ENCODE results near the gene KAZN. TPM values are rescaled to one million over a fixed set of nuclear protein-coding genes. Genes with fewer than 3 reads are reported as not detected.

Gene KAZN
- total and polyA plus RNA-seq, 9 donors, result 5.1 to 17.4 (median 14.3) TPM

DNA sequence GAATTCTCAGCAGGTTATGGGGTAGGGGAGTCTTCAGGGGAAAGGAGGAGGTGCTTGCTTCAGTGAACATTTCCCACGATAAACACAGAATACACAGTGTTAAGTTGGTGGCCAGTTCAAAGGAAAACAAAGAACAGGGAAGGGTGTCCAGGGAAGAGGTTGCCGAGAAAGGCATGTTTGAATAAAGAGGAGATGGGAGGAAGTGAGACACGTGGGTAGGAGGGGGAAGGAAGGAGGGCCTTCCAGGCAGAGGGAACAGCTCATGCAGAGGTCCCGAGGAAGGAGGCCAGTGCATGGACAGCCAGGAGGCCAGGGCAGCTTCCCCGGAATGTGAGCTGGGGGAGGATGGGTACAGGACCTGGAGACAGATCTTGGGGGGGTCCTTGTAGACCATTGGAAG lies 424.7 kb downstream of the KAZN start:
- Histone ChIP-seq H3K27me3 (ENCODE audit: control insufficient read depth, insufficient read depth, low read length) (no peaks in the 10 kb centered on the region), H3K4me1 (ENCODE audit: control insufficient read depth, insufficient read depth, low read length) (peaks cover 28% of the 10 kb centered on the region), H3K4me3 (ENCODE audit: low read length) (no peak overlapping the region), H3K36me3 (ENCODE audit: control insufficient read depth, insufficient read depth, low read length) (no peaks in the 10 kb centered on the region), H3K9me3 (replicated peaks; ENCODE audit: control insufficient read depth, low read depth, low read length) (no peaks in the 10 kb centered on the region), H3K27ac (ENCODE audit: low read length) (no peak overlapping the region)
- WGBS (ENCODE audit: insufficient coverage), result 55% methylated on average over 4 of the region's 5 CpGs
- DNase-seq, result no peak

DNA sequence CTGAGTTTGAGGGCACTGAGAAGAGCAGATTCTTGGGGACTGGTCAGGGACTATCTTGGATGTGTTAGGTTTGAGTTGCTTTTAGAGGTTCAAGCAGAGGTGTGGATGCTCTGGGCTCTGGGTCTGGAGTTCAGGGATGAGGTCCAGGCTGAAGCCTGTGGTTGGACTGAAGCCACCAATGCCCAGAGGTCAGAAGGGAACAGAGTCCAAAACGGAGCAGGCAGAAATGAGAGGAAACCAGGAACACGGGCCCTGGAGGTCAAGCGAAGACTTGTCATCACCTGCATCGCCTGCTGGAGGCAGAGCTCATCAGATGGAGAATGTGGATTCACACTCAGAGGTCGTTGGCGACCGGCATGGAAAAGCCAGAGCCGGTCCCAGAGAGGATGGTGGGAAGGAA lies 425.5 kb downstream of the KAZN start:
- H3K4me3 ChIP-seq (ENCODE audit: low read length), result no peak overlapping the region
- 70% methylated on average over 8 of the region's 8 CpGs for WGBS (ENCODE audit: insufficient coverage)
- H3K9me3 ChIP-seq (replicated peaks; ENCODE audit: control insufficient read depth, low read depth, low read length), result no peaks in the 10 kb centered on the region
- DNase-seq, result no peak
- H3K36me3 ChIP-seq (ENCODE audit: control insufficient read depth, insufficient read depth, low read length), result no peaks in the 10 kb centered on the region
- no peaks in the 10 kb centered on the region for H3K27me3 ChIP-seq (ENCODE audit: control insufficient read depth, insufficient read depth, low read length)
- no peak overlapping the region for H3K27ac ChIP-seq (ENCODE audit: low read length)
- peaks cover 33% of the 10 kb centered on the region for H3K4me1 ChIP-seq (ENCODE audit: control insufficient read depth, insufficient read depth, low read length)

DNA sequence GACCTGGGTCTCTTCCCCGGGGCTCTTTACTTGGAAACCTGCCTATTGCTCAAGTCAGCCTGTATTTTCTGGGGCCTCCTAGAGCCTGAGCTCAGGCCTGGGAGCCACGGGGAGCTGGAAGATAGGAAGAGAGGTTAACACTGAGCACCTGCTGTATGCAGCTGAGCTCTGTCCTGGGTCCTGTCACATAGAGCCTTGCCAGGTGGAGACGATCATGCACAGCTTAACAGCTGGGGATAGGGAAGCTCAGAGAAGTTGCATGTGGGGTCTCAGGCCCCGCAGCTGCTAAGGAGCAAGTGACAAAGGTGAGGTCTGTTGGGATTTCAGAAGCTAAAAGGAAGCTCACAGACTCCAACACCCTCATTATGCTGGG lies 427.6 kb downstream of the KAZN start:
- peak; percentile 46 for DNase-seq
- Histone ChIP-seq H3K4me3 (ENCODE audit: low read length) (no peak overlapping the region), H3K27ac (ENCODE audit: low read length) (no peak overlapping the region), H3K36me3 (ENCODE audit: control insufficient read depth, insufficient read depth, low read length) (peaks cover 5% of the 10 kb centered on the region), H3K4me1 (ENCODE audit: control insufficient read depth, insufficient read depth, low read length) (peaks cover 44% of the 10 kb centered on the region), H3K9me3 (replicated peaks; ENCODE audit: control insufficient read depth, low read depth, low read length) (no peaks in the 10 kb centered on the region), H3K27me3 (ENCODE audit: control insufficient read depth, insufficient read depth, low read length) (no peaks in the 10 kb centered on the region)
- 31% methylated on average over 4 of the region's 4 CpGs for WGBS (ENCODE audit: insufficient coverage)

DNA sequence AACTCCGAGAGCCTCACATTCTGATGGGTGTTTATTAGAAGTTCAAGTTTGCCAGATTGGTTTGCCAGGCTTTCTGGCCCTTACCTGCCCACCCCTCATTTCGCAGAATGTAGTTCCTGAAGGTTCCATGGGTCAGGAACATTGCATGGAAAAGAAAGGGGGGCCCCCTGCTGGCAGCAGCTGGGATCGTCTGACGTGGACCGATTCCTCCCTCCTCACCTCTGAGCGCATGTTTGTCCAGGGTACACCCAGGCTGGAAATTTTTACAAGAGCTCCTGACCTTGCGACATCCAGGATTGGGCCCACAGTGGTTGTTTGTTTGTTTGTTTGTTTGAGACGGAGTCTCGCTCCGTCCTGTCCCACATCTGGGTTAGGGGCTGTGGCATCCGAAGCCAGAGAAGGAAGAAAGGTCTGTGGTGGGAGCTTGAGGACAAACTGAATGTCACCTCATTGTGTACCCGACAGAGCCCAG lies 429.1 kb downstream of the KAZN start:
- H3K9me3 ChIP-seq (replicated peaks; ENCODE audit: control insufficient read depth, low read depth, low read length), result no peaks in the 10 kb centered on the region
- H3K27ac ChIP-seq (ENCODE audit: low read length), result no peak overlapping the region
- peak; percentile 61 for DNase-seq
- H3K4me1 ChIP-seq (ENCODE audit: control insufficient read depth, insufficient read depth, low read length), result peaks cover 33% of the 10 kb centered on the region
- H3K36me3 ChIP-seq (ENCODE audit: control insufficient read depth, insufficient read depth, low read length), result peaks cover 5% of the 10 kb centered on the region
- 53% methylated on average over 3 of the region's 12 CpGs for WGBS (ENCODE audit: insufficient coverage)
- no peak overlapping the region for H3K4me3 ChIP-seq (ENCODE audit: low read length)
- no peaks in the 10 kb centered on the region for H3K27me3 ChIP-seq (ENCODE audit: control insufficient read depth, insufficient read depth, low read length)

DNA sequence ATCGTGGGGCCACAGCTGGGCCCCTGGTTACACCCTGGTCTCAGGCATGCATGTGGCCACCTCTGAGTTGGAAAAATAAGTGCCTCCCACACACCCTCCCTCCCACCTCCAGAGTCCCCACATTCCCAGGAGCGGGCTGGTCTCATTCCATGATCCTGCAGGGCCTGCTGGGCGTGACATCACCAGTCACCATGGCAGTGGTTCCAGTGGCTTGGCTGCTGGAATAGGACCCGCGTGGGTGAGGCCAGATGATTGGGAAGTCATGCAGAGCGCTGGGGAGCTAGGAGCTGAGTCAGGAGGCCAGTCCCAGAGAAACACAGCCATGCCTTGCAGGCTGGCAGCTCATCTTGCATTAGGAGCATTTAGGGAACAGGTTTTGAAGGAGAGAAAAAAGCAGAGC lies 429.6 kb downstream of the KAZN start:
- H3K36me3 ChIP-seq (ENCODE audit: control insufficient read depth, insufficient read depth, low read length), result peaks cover 5% of the 10 kb centered on the region
- DNase-seq, result peak; percentile 44
- peaks cover 33% of the 10 kb centered on the region for H3K4me1 ChIP-seq (ENCODE audit: control insufficient read depth, insufficient read depth, low read length)
- no peak overlapping the region for H3K27ac ChIP-seq (ENCODE audit: low read length)
- H3K4me3 ChIP-seq (ENCODE audit: low read length), result no peak overlapping the region
- 61% methylated on average over 6 of the region's 6 CpGs for WGBS (ENCODE audit: insufficient coverage)
- H3K9me3 ChIP-seq (replicated peaks; ENCODE audit: control insufficient read depth, low read depth, low read length), result no peaks in the 10 kb centered on the region
- no peaks in the 10 kb centered on the region for H3K27me3 ChIP-seq (ENCODE audit: control insufficient read depth, insufficient read depth, low read length)

DNA sequence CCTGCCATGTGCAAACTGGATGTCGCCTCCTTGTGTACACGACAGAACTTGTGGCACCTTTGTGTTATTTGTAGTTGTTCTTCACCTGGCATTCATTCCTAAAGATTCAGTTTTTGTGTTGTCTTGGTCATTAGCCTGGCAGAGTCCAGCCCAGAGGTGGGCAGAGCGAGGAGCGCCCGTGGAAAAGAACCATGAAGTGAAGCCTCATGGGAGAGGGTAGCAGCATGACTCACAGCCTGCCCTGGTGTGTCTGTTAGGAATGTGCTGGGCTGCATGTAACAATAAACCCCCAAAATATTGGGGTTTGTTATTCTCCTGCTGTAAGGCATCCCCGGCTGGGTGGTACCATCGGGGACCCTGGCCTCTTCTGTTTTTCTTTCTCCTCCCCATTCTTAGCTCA lies 430.1 kb downstream of the KAZN start:
- Histone ChIP-seq H3K9me3 (replicated peaks; ENCODE audit: control insufficient read depth, low read depth, low read length) (no peaks in the 10 kb centered on the region), H3K36me3 (ENCODE audit: control insufficient read depth, insufficient read depth, low read length) (peaks cover 5% of the 10 kb centered on the region), H3K27ac (ENCODE audit: low read length) (no peak overlapping the region), H3K27me3 (ENCODE audit: control insufficient read depth, insufficient read depth, low read length) (no peaks in the 10 kb centered on the region), H3K4me3 (ENCODE audit: low read length) (no peak overlapping the region), H3K4me1 (ENCODE audit: control insufficient read depth, insufficient read depth, low read length) (peaks cover 33% of the 10 kb centered on the region)
- 100% methylated on average over 3 of the region's 7 CpGs for WGBS (ENCODE audit: insufficient coverage)
- no peak for DNase-seq

DNA sequence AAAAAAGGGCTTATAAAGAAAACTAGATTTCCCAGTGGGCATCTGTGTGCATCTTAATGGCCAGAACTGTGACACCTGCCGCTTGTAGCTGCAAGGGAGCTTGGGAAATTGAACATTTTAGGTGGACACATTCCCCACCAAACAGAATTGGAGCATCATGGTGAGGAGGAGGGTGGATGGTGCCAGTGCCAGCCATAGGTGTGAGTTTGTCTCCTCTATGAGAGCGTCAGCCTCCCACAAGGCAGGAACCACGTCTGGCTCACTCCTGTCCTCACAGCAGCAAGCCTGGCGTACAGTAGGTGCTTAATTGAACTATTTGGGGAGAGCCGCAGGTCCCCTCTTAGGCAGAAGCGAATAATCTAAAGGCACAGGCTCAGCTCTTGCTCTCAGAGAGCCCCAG lies 430.6 kb downstream of the KAZN start:
- Histone ChIP-seq H3K4me1 (ENCODE audit: control insufficient read depth, insufficient read depth, low read length) (peaks cover 33% of the 10 kb centered on the region), H3K4me3 (ENCODE audit: low read length) (no peak overlapping the region), H3K36me3 (ENCODE audit: control insufficient read depth, insufficient read depth, low read length) (peaks cover 5% of the 10 kb centered on the region), H3K27ac (ENCODE audit: low read length) (no peak overlapping the region), H3K27me3 (ENCODE audit: control insufficient read depth, insufficient read depth, low read length) (no peaks in the 10 kb centered on the region), H3K9me3 (replicated peaks; ENCODE audit: control insufficient read depth, low read depth, low read length) (no peaks in the 10 kb centered on the region)
- 100% methylated on average over 2 of the region's 6 CpGs for WGBS (ENCODE audit: insufficient coverage)
- DNase-seq, result no peak

DNA sequence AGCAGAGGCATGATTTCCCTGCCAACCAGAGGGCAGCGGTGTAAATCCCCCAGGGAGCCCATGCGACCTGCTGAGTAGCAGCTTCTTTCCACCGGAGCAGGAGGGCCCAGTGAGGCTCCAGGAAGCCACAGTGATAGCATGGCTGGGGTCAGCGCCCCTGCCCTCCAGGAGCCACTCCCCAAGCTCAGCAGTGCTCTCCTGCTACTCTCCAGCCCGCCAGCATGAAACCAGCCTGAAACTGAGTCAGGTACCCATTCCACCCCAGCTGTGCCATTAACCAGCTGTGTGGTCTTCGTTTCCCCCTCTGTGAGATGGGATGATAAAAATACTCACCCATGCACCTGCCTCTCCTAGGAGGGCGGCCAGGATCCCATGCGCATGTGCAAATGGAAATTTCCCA lies 431.3 kb downstream of the KAZN start:
- H3K9me3 ChIP-seq (replicated peaks; ENCODE audit: control insufficient read depth, low read depth, low read length), result no peaks in the 10 kb centered on the region
- H3K27me3 ChIP-seq (ENCODE audit: control insufficient read depth, insufficient read depth, low read length), result no peaks in the 10 kb centered on the region
- DNase-seq, result no peak
- H3K36me3 ChIP-seq (ENCODE audit: control insufficient read depth, insufficient read depth, low read length), result peaks cover 5% of the 10 kb centered on the region
- no peak overlapping the region for H3K4me3 ChIP-seq (ENCODE audit: low read length)
- H3K27ac ChIP-seq (ENCODE audit: low read length), result no peak overlapping the region
- peaks cover 33% of the 10 kb centered on the region for H3K4me1 ChIP-seq (ENCODE audit: control insufficient read depth, insufficient read depth, low read length)
- WGBS (ENCODE audit: insufficient coverage), result 74% methylated on average over 5 of the region's 8 CpGs

DNA sequence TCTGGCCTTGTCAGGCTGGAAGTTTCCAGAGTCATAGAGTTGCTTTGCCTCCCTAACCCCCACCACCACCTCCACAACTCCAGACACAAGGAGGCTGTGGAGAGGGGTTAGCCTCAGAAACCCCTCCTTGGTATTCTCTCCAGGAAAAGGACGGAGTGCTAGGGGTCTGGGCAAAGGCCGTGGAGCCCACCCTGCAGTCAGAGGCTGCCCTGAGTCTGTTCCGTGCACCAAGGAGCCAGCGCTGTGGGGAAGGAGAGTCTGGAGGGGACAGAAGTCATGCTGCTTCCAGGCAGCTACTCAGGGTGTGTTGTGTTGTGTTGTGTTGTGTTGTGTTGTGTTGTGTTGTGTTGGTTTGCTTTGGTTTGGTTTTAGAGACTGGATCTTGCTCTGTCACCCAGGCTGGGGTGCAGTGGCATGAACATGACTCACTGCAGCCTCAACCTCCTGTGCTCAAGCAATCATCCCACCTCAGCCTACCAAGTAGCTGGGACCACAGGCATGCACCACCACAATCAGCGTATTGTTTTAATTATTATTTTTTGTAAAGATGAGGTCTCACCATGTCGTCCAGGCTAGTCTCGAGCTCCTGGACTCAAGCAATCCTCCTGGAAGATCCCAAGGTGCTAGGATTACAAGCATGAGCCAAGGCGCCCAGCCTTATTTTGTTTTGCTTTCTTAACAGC lies 432.9 kb downstream of the KAZN start:
- Histone ChIP-seq H3K36me3 (ENCODE audit: control insufficient read depth, insufficient read depth, low read length) (peaks cover 12% of the 10 kb centered on the region), H3K4me3 (ENCODE audit: low read length) (no peak overlapping the region), H3K4me1 (ENCODE audit: control insufficient read depth, insufficient read depth, low read length) (peaks cover 28% of the 10 kb centered on the region), H3K27ac (ENCODE audit: low read length) (no peak overlapping the region), H3K27me3 (ENCODE audit: control insufficient read depth, insufficient read depth, low read length) (no peaks in the 10 kb centered on the region), H3K9me3 (replicated peaks; ENCODE audit: control insufficient read depth, low read depth, low read length) (no peaks in the 10 kb centered on the region)
- 71% methylated on average over 5 of the region's 8 CpGs for WGBS (ENCODE audit: insufficient coverage)
- DNase-seq, result no peak

DNA sequence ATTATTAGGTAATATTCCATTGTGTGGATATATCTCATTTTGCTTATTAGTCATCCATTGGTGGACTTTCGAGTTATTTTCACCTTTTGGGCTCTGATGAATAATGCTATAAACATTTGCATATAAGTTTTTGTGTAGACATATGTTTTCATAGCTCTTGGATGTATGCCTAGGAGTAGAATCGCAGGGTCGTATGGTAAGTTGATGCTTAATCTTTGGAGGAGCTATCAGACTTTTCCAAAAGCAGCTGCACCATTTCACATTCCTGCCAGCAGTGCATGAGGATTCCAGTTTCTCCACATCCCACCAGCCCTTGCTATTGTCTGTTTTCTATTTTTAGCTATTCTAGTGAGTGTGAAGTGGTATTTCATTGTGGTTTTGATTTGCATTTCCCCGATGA lies 434.8 kb downstream of the KAZN start:
- H3K4me1 ChIP-seq (ENCODE audit: control insufficient read depth, insufficient read depth, low read length), result peaks cover 20% of the 10 kb centered on the region
- H3K27ac ChIP-seq (ENCODE audit: low read length), result no peak overlapping the region
- no peak overlapping the region for H3K4me3 ChIP-seq (ENCODE audit: low read length)
- WGBS (ENCODE audit: insufficient coverage), result no CpG with 5 or more reads among the region's 4 CpGs
- H3K27me3 ChIP-seq (ENCODE audit: control insufficient read depth, insufficient read depth, low read length), result no peaks in the 10 kb centered on the region
- peaks cover 12% of the 10 kb centered on the region for H3K36me3 ChIP-seq (ENCODE audit: control insufficient read depth, insufficient read depth, low read length)
- DNase-seq, result no peak
- H3K9me3 ChIP-seq (replicated peaks; ENCODE audit: control insufficient read depth, low read depth, low read length), result no peaks in the 10 kb centered on the region

DNA sequence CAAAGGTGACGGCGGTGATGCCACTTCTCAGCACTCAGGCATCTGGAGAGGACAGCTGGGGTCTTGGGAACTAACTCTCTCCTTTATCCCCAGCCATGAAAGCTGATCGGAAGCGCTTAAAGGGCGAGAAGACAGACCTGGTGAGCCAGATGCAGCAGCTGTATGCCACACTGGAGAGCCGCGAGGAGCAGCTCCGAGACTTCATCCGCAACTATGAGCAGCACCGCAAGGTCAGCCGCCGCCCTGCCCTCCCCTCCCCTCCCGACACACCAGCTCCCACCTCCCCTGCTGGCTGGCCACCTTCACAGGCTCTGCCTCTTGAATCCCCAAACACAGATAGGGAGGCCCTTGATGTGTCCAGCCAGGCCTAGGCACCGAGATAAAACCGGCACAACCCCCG lies 436.2 kb downstream of the KAZN start:
- Histone ChIP-seq H3K27ac (ENCODE audit: low read length) (no peak overlapping the region), H3K27me3 (ENCODE audit: control insufficient read depth, insufficient read depth, low read length) (no peaks in the 10 kb centered on the region), H3K4me3 (ENCODE audit: low read length) (no peak overlapping the region), H3K36me3 (ENCODE audit: control insufficient read depth, insufficient read depth, low read length) (peaks cover 8% of the 10 kb centered on the region), H3K9me3 (replicated peaks; ENCODE audit: control insufficient read depth, low read depth, low read length) (no peaks in the 10 kb centered on the region), H3K4me1 (ENCODE audit: control insufficient read depth, insufficient read depth, low read length) (peaks cover 14% of the 10 kb centered on the region)
- no peak for DNase-seq
- 76% methylated on average over 16 of the region's 16 CpGs for WGBS (ENCODE audit: insufficient coverage)
